HG03045 (cell line): ENCODE results near the gene STRA6.
"Not testable (repeated sequence)": the region's sequence is repeated elsewhere in the genome, so short reads cannot be mapped to it uniquely, and the experiment has no call there.

Experiments used
- ATAC-seq: cut with Tn5 transposase; IDR thresholded peaks from one replicate; pipeline ENCODE4 v1.9.1; 2021; ENCODE audit warnings: mild to moderate bottlenecking, moderate library complexity; ENCODE audit not compliant: unreplicated experiment

The STRA6 gene

GRCh38 chr15:74167891-74168331, 34.7 kb downstream of the STRA6 start:
- ATAC-seq: no peak

GRCh38 chr15:74165461-74165860, 37.1 kb downstream of the STRA6 start:
- no peak for ATAC-seq

- not testable (repeated sequence) for ATAC-seq
These were observed 40.4 kb downstream of the STRA6 start for GRCh38 chr15:74162195-74162536.

- not testable (repeated sequence) for ATAC-seq
These were observed 42.2 kb downstream of the STRA6 start for GRCh38 chr15:74160390-74160789.

- ATAC-seq: no peak
These were observed 42.8 kb downstream of the STRA6 start for GRCh38 chr15:74159773-74160172.

- ATAC-seq: peak; percentile 62
These were observed 43.5 kb downstream of the STRA6 start for GRCh38 chr15:74158855-74159650.

GRCh38 chr15:74157868-74158827, 44.4 kb downstream of the STRA6 start:
- ATAC-seq: no peak

GRCh38 chr15:74156678-74157411, 45.7 kb downstream of the STRA6 start:
- no peak for ATAC-seq

- ATAC-seq: no peak
These were observed 46.7 kb downstream of the STRA6 start for GRCh38 chr15:74155766-74156417.

GRCh38 chr15:74147051-74147450, 55.5 kb downstream of the STRA6 start:
- ATAC-seq: no peak

- ATAC-seq: no peak
These were observed 56.2 kb downstream of the STRA6 start for GRCh38 chr15:74146277-74146800.

GRCh38 chr15:74144153-74144775, 58.3 kb downstream of the STRA6 start:
- no peak for ATAC-seq

- no peak for ATAC-seq
These were observed 61.0 kb downstream of the STRA6 start for GRCh38 chr15:74141591-74141990.

GRCh38 chr15:74138642-74139041, 63.9 kb downstream of the STRA6 start:
- ATAC-seq: no peak

- ATAC-seq: no peak
These were observed 65.1 kb downstream of the STRA6 start for GRCh38 chr15:74137537-74137894.

- ATAC-seq: no peak
These were observed 65.6 kb downstream of the STRA6 start for GRCh38 chr15:74136814-74137536.

- no peak for ATAC-seq
These were observed 66.1 kb downstream of the STRA6 start for GRCh38 chr15:74136540-74136813.

- no peak for ATAC-seq
These were observed 67.5 kb downstream of the STRA6 start for GRCh38 chr15:74135041-74135565.

GRCh38 chr15:74134387-74135027, 68.1 kb downstream of the STRA6 start:
- ATAC-seq: no peak
